ENCODE data around the gene NLN. TPM values are rescaled to one million over a fixed set of nuclear protein-coding genes. Genes with fewer than 3 reads are reported as not detected.
"Not testable (repeated sequence)": the region's sequence is repeated elsewhere in the genome, so short reads cannot be mapped to it uniquely, and the experiment has no call there.

NLN gene
- 34.8 and 36.0 TPM in 2 replicates for total RNA-seq (2022)
- percentile 73 among the genes with signal in this experiment for Bru-seq, nascent RNA
- percentile 66 among the genes with signal in this experiment for BruChase-seq, experiment 1, labeled RNA remaining after a 2-hour chase
- percentile 79 among the genes with signal in this experiment for BruChase-seq, experiment 2, labeled RNA remaining after a 6-hour chase
- long read RNA-seq, full-length matches to known transcripts: 42 of 55 reads
- long read RNA-seq, partial matches to known transcripts: 2 of 55 reads
- long read RNA-seq, other reads (novel, unspliced or antisense): 11 of 55 reads

DNA sequence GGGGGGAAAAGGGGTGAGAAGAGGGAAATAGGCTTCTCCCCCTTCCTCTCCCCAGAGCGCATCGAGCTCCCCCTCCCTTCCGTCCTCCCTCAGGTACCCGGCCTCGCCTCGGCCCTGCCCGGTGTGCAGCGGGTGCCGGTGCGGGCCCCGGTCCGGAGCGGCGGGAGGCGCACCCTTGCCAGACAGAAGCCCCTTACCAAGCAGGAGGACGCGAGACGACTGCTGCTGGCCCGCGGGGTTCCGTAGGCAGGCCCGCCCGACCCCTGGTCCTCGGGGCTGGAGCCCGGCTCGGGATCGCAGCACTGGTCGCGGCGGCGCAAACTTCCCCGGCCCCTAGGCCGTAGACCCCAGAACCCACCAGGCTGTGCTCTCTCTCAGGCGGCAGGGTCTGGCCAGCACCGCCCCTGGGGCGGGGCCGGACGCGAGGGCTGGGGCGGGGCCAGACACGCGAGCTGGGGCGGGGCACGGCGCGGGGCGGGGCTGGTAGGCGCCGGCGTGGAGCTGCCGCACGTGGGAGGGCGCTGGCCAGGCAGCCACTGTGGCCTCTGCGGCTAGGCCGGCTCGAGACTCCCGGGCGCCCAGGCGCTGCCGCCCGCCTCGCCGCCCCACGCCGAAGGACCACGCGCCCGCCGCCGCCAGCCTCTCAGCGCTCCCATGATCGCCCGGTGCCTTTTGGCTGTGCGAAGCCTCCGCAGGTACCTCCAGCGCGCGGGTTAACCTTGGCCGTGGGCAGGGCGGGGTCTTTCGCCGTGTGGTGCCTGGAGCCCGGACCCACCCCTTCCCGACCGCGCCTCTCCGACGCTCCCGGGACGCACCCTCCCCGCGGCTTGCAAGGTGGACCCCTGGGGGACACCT, at the start of gene NLN, which contains the start of gene SGTB:
TSS of gene NLN (plus strand) at position 486 of the 855 bp plus-strand sequence. CDS start at position 655, 169 bp downstream.
TSS of gene SGTB (minus strand) at position 390 of the 855 bp plus-strand sequence. CDS start 1,302 bp downstream, outside the sequence.
- H3K27me3 ChIP-seq (replicated peaks; ENCODE audit: control insufficient read depth, insufficient read depth, low read length): no peaks in the 10 kb centered on the region
- H3K4me1 Mint-ChIP-seq (ENCODE audit: low read depth, unreplicated experiment): peaks cover 11% of the 10 kb centered on the region
- peak within 1 kb of the TSS; percentile 98 for H3K4me3 ChIP-seq (ENCODE audit: low read depth, low read length)
- peaks cover 14% of the 10 kb centered on the region for H3K4me1 ChIP-seq
- POLR2A ChIA-PET: interaction anchor here (0.5 to 1.0 kb wide), 4 partner anchors 16 to 422 kb away, joined by 3 to 6 read pairs (median 3); no protein-coding TSS in a partner anchor
- peak within 1 kb of the TSS; percentile 77 for H3K27ac Mint-ChIP-seq (ENCODE audit: unreplicated experiment)
- no TSS peak for BruUV-seq (replicated peaks)
- TF ChIP-seq, protein P1, sequence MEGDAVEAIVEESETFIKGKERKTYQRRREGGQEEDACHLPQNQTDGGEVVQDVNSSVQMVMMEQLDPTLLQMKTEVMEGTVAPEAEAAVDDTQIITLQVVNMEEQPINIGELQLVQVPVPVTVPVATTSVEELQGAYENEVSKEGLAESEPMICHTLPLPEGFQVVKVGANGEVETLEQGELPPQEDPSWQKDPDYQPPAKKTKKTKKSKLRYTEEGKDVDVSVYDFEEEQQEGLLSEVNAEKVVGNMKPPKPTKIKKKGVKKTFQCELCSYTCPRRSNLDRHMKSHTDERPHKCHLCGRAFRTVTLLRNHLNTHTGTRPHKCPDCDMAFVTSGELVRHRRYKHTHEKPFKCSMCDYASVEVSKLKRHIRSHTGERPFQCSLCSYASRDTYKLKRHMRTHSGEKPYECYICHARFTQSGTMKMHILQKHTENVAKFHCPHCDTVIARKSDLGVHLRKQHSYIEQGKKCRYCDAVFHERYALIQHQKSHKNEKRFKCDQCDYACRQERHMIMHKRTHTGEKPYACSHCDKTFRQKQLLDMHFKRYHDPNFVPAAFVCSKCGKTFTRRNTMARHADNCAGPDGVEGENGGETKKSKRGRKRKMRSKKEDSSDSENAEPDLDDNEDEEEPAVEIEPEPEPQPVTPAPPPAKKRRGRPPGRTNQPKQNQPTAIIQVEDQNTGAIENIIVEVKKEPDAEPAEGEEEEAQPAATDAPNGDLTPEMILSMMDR (IDR thresholded peaks at IDR 0.05; ENCODE audit: insufficient read depth in 1 of 2, low read depth in 1 of 2, low read length in 1 of 2, severe bottlenecking in 1 of 2, unreplicated experiment in 1 of 2): no peak
- CTCF ChIA-PET: no interaction called here
- H3K36me3 ChIP-seq (ENCODE audit: control insufficient read depth, insufficient read depth, low read length): no peaks in the 10 kb centered on the region
- H3K36me3 Mint-ChIP-seq (ENCODE audit: insufficient read depth, unreplicated experiment): peaks cover 7% of the 10 kb centered on the region
- H3K4me3 Mint-ChIP-seq (ENCODE audit: unreplicated experiment): peak within 1 kb of the TSS; percentile 80
- H3K9me3 ChIP-seq: no peaks in the 10 kb centered on the region
- intact Hi-C loops (cut with micrococcal nuclease; ENCODE audit: unreplicated experiment): loop anchor here (2.0 to 10.0 kb wide), 3 partner anchors 100 to 423 kb away; partner anchors contain the start of genes ERBIN, SREK1 and TRIM23
- peak; percentile 82 to 92 for DNase-seq
- no peaks in the 10 kb centered on the region for H3K27me3 Mint-ChIP-seq (ENCODE audit: insufficient read depth, unreplicated experiment)
- no peaks in the 10 kb centered on the region for H3K9me3 Mint-ChIP-seq (ENCODE audit: unreplicated experiment)

DNA sequence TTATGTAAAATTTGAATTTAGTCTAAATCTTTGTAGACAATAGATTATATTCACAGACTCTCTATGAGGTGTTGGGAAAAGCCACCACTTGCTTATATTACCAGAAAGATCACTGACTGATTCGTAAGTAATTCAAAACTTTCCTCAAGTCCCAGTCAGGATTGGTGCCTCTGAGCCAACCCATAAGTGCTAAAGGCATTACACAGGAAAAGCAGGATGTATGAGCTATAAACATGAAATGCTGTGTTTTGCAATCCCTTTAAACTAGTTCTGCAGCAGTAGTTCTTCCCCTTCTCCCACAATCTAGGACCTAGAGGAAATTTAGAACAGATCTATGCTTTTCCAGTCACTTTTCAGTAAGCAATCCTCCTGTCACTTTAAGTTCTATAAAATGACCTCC, 49.2 kb upstream of the NLN start:
- H3K9me3 Mint-ChIP-seq (ENCODE audit: unreplicated experiment): no peaks in the 10 kb centered on the region

DNA sequence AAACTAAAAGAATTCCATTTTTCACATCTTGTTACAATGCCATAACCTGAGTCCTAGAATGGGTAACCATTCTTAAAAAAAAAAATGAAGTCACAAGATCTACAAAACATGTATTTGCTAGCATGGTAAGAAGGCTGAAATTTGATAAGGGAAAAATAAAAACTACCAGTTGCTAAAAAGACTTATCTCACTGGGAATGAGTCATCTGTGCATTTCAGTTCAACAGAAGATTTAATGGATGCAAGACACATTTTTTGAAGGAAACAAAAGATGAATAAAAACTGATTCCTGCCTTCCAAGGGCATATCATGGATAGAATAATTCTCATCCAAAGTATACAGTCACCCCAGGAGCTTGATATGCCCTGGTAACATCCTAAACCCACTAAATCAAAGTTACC, 47.3 kb upstream of the NLN start:
- Histone ChIP-seq H3K9me3 (no peaks in the 10 kb centered on the region), H3K4me3 (ENCODE audit: low read depth, low read length) (no peak overlapping the region), H3K36me3 (ENCODE audit: control insufficient read depth, insufficient read depth, low read length) (no peaks in the 10 kb centered on the region), H3K4me1 (no peaks in the 10 kb centered on the region), H3K27me3 (replicated peaks; ENCODE audit: control insufficient read depth, insufficient read depth, low read length) (no peaks in the 10 kb centered on the region)
- intact Hi-C loops (cut with micrococcal nuclease; ENCODE audit: unreplicated experiment): no loop called here
- ChIA-PET CTCF (no interaction called here), POLR2A (no interaction called here)
- no peaks in the 10 kb centered on the region for H3K27me3 Mint-ChIP-seq (ENCODE audit: insufficient read depth, unreplicated experiment)
- no peak overlapping the region for H3K27ac Mint-ChIP-seq (ENCODE audit: unreplicated experiment)
- no peaks in the 10 kb centered on the region for H3K36me3 Mint-ChIP-seq (ENCODE audit: insufficient read depth, unreplicated experiment)
- no peaks in the 10 kb centered on the region for H3K4me1 Mint-ChIP-seq (ENCODE audit: low read depth, unreplicated experiment)
- TF ChIP-seq, protein P1 (IDR thresholded peaks at IDR 0.05; ENCODE audit: insufficient read depth in 1 of 2, low read depth in 1 of 2, low read length in 1 of 2, severe bottlenecking in 1 of 2, unreplicated experiment in 1 of 2): no peak
- BruUV-seq (replicated peaks): no TSS peak
- H3K9me3 Mint-ChIP-seq (ENCODE audit: unreplicated experiment): no peaks in the 10 kb centered on the region
- DNase-seq: no peak
- H3K4me3 Mint-ChIP-seq (ENCODE audit: unreplicated experiment): no peak overlapping the region

More for the DNA sequence above, 49.2 kb upstream of the NLN start:
- Mint-ChIP-seq H3K4me3 (ENCODE audit: unreplicated experiment) (no peak overlapping the region), H3K4me1 (ENCODE audit: low read depth, unreplicated experiment) (no peaks in the 10 kb centered on the region), H3K27ac (ENCODE audit: unreplicated experiment) (no peak overlapping the region), H3K27me3 (ENCODE audit: insufficient read depth, unreplicated experiment) (no peaks in the 10 kb centered on the region), H3K36me3 (ENCODE audit: insufficient read depth, unreplicated experiment) (no peaks in the 10 kb centered on the region)
- Histone ChIP-seq H3K4me3 (ENCODE audit: low read depth, low read length) (no peak overlapping the region), H3K4me1 (no peaks in the 10 kb centered on the region), H3K27me3 (replicated peaks; ENCODE audit: control insufficient read depth, insufficient read depth, low read length) (no peaks in the 10 kb centered on the region), H3K9me3 (no peaks in the 10 kb centered on the region), H3K36me3 (ENCODE audit: control insufficient read depth, insufficient read depth, low read length) (no peaks in the 10 kb centered on the region)
- TF ChIP-seq, protein P1 (IDR thresholded peaks at IDR 0.05; ENCODE audit: insufficient read depth in 1 of 2, low read depth in 1 of 2, low read length in 1 of 2, severe bottlenecking in 1 of 2, unreplicated experiment in 1 of 2): no peak
- ChIA-PET CTCF (interaction anchor here (0.5 kb wide), 1 partner anchor 1262 kb away, joined by 3 read pairs; no protein-coding TSS in a partner anchor), POLR2A (no interaction called here)
- no TSS peak for BruUV-seq (replicated peaks)
- no peak for DNase-seq
- intact Hi-C loops (cut with micrococcal nuclease; ENCODE audit: unreplicated experiment): no loop called here

DNA sequence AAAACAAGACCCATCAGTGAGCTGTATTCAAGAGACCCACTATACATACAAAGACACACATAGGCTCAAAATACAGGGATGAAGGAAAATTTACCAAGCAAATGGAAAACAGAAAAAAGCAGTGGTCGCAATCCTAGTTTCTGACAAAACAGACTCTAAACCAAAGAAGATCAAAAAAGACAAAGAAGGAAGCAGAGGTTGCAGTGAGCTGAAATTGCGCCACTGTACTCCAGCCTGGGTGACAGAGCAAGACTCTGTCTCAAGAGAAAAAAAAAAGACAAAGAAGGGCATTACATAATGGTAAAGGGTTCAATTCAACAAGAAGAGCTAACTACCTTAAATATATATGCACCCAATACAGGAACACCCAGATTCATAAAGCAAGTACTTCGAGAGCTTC, 45.9 kb upstream of the NLN start:
- H3K36me3 Mint-ChIP-seq (ENCODE audit: insufficient read depth, unreplicated experiment); H3K4me3 ChIP-seq (ENCODE audit: low read depth, low read length); POLR2A ChIA-PET; H3K4me3 Mint-ChIP-seq (ENCODE audit: unreplicated experiment); intact Hi-C loops (cut with micrococcal nuclease; ENCODE audit: unreplicated experiment); H3K27me3 ChIP-seq (replicated peaks; ENCODE audit: control insufficient read depth, insufficient read depth, low read length); H3K36me3 ChIP-seq (ENCODE audit: control insufficient read depth, insufficient read depth, low read length); DNase-seq; H3K4me1 ChIP-seq; H3K27ac Mint-ChIP-seq (ENCODE audit: unreplicated experiment); H3K9me3 ChIP-seq; H3K27me3 Mint-ChIP-seq (ENCODE audit: insufficient read depth, unreplicated experiment); H3K9me3 Mint-ChIP-seq (ENCODE audit: unreplicated experiment); CTCF ChIA-PET; H3K4me1 Mint-ChIP-seq (ENCODE audit: low read depth, unreplicated experiment); BruUV-seq (replicated peaks): not testable (repeated sequence)
